Measurements from ENCODE around the gene GJB2. TPM values are rescaled to one million over a fixed set of nuclear protein-coding genes. Genes with fewer than 3 reads are reported as not detected.

The GJB2 gene
- total RNA-seq, 1 donor from 2014 or later = not detected

DNA sequence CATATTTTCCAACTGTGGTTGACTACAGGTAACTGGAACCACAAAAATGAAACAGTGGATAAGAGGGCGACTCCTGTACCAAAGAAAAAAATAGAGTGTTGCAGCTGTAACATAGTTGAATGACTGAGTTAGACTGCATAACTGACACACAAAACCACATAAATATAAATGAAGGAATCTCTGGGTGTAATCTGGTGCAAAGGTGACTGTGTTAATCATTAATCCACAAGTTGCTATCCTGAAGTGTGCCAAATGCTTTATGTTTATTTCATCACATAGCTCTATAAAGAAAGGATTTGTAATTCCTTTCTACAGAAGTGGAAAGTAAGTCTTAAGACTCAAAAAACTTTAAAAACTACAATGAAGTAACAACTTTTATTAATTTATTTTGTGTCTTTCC lies 6.0 kb upstream of the GJB2 start:
- peaks cover 3% of the 10 kb centered on the region for H3K36me3 Mint-ChIP-seq (ENCODE audit: low read depth)
- TF ChIP-seq, protein P1, sequence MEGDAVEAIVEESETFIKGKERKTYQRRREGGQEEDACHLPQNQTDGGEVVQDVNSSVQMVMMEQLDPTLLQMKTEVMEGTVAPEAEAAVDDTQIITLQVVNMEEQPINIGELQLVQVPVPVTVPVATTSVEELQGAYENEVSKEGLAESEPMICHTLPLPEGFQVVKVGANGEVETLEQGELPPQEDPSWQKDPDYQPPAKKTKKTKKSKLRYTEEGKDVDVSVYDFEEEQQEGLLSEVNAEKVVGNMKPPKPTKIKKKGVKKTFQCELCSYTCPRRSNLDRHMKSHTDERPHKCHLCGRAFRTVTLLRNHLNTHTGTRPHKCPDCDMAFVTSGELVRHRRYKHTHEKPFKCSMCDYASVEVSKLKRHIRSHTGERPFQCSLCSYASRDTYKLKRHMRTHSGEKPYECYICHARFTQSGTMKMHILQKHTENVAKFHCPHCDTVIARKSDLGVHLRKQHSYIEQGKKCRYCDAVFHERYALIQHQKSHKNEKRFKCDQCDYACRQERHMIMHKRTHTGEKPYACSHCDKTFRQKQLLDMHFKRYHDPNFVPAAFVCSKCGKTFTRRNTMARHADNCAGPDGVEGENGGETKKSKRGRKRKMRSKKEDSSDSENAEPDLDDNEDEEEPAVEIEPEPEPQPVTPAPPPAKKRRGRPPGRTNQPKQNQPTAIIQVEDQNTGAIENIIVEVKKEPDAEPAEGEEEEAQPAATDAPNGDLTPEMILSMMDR (conservative IDR thresholded peaks at IDR 0.05) = no peak
- H3K27ac Mint-ChIP-seq (ENCODE audit: unreplicated experiment) = no peak overlapping the region
- H3K4me1 Mint-ChIP-seq = peaks cover 4% of the 10 kb centered on the region
- DNase-seq (ENCODE audit: low read depth, low spot score) = no peak
- H3K4me3 Mint-ChIP-seq = no peak overlapping the region
- H3K9me3 Mint-ChIP-seq = peaks cover 6% of the 10 kb centered on the region
- peaks cover 39% of the 10 kb centered on the region for H3K27me3 Mint-ChIP-seq (ENCODE audit: low read depth)

DNA sequence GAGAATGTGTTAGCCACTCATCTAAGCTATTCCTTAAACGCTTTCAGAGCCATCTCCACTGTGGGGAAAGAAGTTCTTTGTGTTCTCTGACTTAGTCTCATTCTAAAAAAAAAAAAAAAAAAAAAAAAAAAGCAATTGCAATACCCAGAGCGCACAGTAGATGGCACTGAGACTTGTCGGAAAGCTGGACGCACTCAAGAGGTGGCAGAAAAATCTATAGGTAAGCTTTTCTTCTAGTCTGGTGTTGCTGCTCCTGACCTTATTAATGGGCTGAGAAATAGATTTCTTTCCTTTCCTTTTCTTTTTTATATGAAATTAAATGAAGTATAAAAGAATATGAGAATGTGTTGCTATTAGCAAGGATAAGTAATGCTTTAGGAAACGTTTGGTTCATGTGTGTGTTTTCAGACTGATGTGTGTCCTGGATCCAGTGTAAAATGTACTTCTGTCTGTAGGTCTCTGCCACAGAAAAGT lies 4.7 kb upstream of the GJB2 start:
- H3K4me3 Mint-ChIP-seq = no peak overlapping the region
- H3K4me1 Mint-ChIP-seq = peaks cover 6% of the 10 kb centered on the region
- DNase-seq (ENCODE audit: low read depth, low spot score) = no peak
- H3K27ac Mint-ChIP-seq (ENCODE audit: unreplicated experiment) = no peak overlapping the region
- H3K27me3 Mint-ChIP-seq (ENCODE audit: low read depth) = peaks cover 48% of the 10 kb centered on the region
- peaks cover 4% of the 10 kb centered on the region for H3K9me3 Mint-ChIP-seq
- H3K36me3 Mint-ChIP-seq (ENCODE audit: low read depth) = peaks cover 3% of the 10 kb centered on the region
- TF ChIP-seq, protein P1 (conservative IDR thresholded peaks at IDR 0.05) = peak; percentile 79

DNA sequence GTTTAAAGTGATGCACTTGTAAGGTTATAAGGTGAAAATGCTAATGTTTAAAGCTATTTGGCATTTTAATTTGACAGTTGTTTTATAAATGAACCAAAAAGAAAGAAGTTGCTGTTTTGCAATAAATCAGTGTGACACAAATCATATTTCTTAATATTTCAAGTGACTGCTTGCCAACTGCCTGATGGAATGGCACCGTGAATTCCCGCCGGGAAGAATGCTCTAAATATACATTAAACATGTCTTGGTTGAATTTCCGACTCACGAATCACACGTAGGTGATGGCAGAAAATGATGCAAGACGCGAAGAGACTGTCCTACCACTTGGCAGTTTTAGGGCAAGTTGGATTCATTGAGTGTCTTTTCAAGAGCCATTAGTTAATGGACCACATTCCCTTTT lies 3.1 kb upstream of the GJB2 start:
- Mint-ChIP-seq H3K36me3 (ENCODE audit: low read depth) (no peaks in the 10 kb centered on the region), H3K4me1 (peaks cover 9% of the 10 kb centered on the region), H3K4me3 (peak overlapping the region; percentile 5), H3K27me3 (ENCODE audit: low read depth) (peaks cover 64% of the 10 kb centered on the region), H3K9me3 (peaks cover 4% of the 10 kb centered on the region), H3K27ac (ENCODE audit: unreplicated experiment) (no peak overlapping the region)
- TF ChIP-seq, protein P1 (conservative IDR thresholded peaks at IDR 0.05) = no peak
- no peak for DNase-seq (ENCODE audit: low read depth, low spot score)

DNA sequence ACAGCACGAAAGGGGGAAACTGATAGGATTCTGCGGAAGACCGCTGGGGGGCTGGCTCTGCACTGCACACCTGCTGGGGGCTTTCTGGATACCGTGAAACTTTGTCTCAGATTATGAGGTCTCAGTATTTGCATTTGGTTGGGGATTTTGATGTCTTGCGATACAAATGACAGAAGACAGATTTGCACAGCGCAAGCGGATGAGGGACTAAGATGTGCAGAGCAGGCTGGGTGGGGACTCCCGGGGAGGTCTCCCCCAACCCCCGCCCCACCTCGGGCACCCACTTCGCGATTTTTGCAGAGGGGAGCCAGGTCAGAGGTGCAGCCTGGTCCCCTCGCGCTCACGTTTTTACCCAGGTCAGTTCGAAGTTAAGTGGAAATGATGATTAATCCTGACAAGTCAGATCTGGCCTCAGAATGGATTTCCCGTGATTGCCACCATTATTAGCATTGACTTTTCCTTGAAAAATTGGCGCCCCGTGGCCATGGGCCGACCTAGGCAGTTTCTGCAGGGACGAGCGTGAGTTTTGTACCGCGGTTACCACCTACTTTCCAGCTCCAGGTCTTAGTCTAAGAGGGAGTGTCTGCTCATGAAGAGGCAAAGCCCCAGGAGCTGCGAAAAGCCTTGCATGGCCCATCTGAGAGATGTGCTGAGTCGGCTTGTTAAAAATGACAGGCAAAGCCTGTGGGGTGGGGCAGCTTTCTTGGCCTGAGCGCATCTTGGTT lies 1.3 kb upstream of the GJB2 start:
- Mint-ChIP-seq H3K4me3 (peak overlapping the region; percentile 61), H3K27ac (ENCODE audit: unreplicated experiment) (no peak overlapping the region), H3K4me1 (peaks cover 9% of the 10 kb centered on the region), H3K36me3 (ENCODE audit: low read depth) (no peaks in the 10 kb centered on the region), H3K27me3 (ENCODE audit: low read depth) (peaks cover 81% of the 10 kb centered on the region), H3K9me3 (no peaks in the 10 kb centered on the region)
- no peak for DNase-seq (ENCODE audit: low read depth, low spot score)
- TF ChIP-seq, protein P1 (conservative IDR thresholded peaks at IDR 0.05) = no peak

DNA sequence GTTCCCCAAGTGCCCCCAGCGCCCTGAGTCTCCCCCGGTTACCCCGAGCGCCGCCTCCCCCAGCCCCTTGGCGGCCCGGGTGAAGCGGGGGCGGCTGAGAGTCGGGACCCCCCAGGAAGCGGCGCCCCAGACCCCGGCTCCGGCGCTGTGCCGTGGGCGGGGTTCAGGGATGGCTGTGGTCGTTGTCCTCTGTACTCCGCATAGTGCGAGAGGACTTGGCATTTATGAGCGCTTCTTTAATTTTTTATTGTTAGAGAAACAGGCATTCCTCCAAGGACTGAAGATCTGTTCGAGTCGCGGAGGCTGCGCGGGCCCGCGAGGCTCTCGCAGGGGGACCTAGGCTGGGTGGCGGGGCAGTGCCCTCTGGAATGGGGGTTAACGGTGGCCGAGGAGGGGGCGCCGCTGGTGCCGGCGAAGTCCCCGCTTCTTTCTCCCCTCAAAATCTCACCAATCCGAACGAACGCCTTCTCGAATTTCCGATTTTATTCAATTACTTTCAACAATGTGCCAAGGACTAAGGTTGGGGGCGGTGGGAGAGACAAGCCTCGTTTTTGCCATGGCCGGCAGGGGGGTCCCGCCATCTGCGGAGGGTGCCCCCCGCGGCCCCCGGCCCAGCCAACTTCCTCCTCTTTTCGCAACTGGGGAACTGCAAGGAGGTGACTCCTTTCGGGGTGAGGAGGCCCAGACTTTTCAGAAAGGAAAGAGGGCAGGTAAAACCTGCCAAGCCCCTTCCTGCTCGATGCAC lies 596 bp upstream of the GJB2 start:
- Mint-ChIP-seq H3K9me3 (no peaks in the 10 kb centered on the region), H3K27ac (ENCODE audit: unreplicated experiment) (no peak overlapping the region), H3K36me3 (ENCODE audit: low read depth) (no peaks in the 10 kb centered on the region), H3K4me3 (peak overlapping the region; percentile 61), H3K27me3 (ENCODE audit: low read depth) (peaks cover 86% of the 10 kb centered on the region), H3K4me1 (peaks cover 9% of the 10 kb centered on the region)
- no peak for DNase-seq (ENCODE audit: low read depth, low spot score)
- TF ChIP-seq, protein P1 (conservative IDR thresholded peaks at IDR 0.05) = no peak

Measured in neural crest cell (in vitro differentiated cells).